Fibroblast of mammary gland (primary cell): Measurements from ENCODE around the gene CLEC10A.
"Not testable (repeated sequence)": the region's sequence is repeated elsewhere in the genome, so short reads cannot be mapped to it uniquely, and the experiment has no call there.

Experiments used
- DNase-seq: peaks from one replicate; pipeline ENCODE4 v3.0.0-alpha.2; 2010; ENCODE audit warnings: low read depth
- H3K4me3 ChIP-seq: 2 replicates; pipeline ENCODE4 v1.5.1; 2011; ENCODE audit warnings: low read depth, mild to moderate bottlenecking, low read length, moderate library complexity; ENCODE audit not compliant: control insufficient read depth
- CTCF ChIP-seq: conservative IDR thresholded peaks from 2 replicates; pipeline ENCODE4 v1.5.1; 2011; ENCODE audit warnings: low read depth, low read length, inconsistent platforms; ENCODE audit not compliant: control insufficient read depth, insufficient read depth

Gene CLEC10A

GRCh38 chr17:7079581-7080455, at the start of gene CLEC10A:
TSS of gene CLEC10A (minus strand) at chr17:7080251. CDS start at chr17:7078812, 1,439 bp downstream.
- no peak within 1 kb of the TSS for H3K4me3 ChIP-seq
- DNase-seq = no peak
- TF ChIP-seq CTCF = no peak

GRCh38 chr17:7129311-7129710, 49.3 kb upstream of the CLEC10A start:
- no peak overlapping the region for H3K4me3 ChIP-seq
- TF ChIP-seq CTCF = no peak
- no peak for DNase-seq

GRCh38 chr17:7128160-7128559, 48.1 kb upstream of the CLEC10A start:
- no peak for TF ChIP-seq CTCF
- H3K4me3 ChIP-seq = no peak overlapping the region
- DNase-seq = no peak

GRCh38 chr17:7127501-7127900, 47.5 kb upstream of the CLEC10A start:
- H3K4me3 ChIP-seq = not testable (repeated sequence)

GRCh38 chr17:7126386-7126785, 46.3 kb upstream of the CLEC10A start:
- not testable (repeated sequence) for H3K4me3 ChIP-seq, DNase-seq

More at GRCh38 chr17:7127501-7127900, 47.5 kb upstream of the CLEC10A start:
- not testable (repeated sequence) for DNase-seq

- no peak for DNase-seq
- no peak for TF ChIP-seq CTCF
- H3K4me3 ChIP-seq = no peak overlapping the region
These were observed 44.9 kb upstream of the CLEC10A start for GRCh38 chr17:7124923-7125322.

GRCh38 chr17:7123844-7124243, 43.8 kb upstream of the CLEC10A start:
- no peak overlapping the region for H3K4me3 ChIP-seq
- no peak for TF ChIP-seq CTCF
- DNase-seq = no peak

- no peak for TF ChIP-seq CTCF
- no peak overlapping the region for H3K4me3 ChIP-seq
- no peak for DNase-seq
These were observed 42.3 kb upstream of the CLEC10A start for GRCh38 chr17:7122381-7122780.

- not testable (repeated sequence) for DNase-seq
These were observed 40.6 kb upstream of the CLEC10A start for GRCh38 chr17:7120635-7121034.

More at GRCh38 chr17:7120635-7121034, 40.6 kb upstream of the CLEC10A start:
- H3K4me3 ChIP-seq = not testable (repeated sequence)
